HEK293T (cell line): ENCODE results near the gene ALPL.

ENCODE experiments used
- CTCF ChIA-PET: fragments of 350-600 bp; formaldehyde crosslinking; extraction: SDS; loops from one replicate; lab custom pipeline; 2021; ENCODE audit warnings: antibody characterized with exemption, inconsistent platforms; lab: Yijun Ruan, JAX
- POLR2A ChIA-PET: fragments of 350-600 bp; formaldehyde crosslinking; extraction: SDS; loops from one replicate; lab custom pipeline; 2020; ENCODE audit warnings: antibody characterized with exemption, inconsistent platforms; lab: Yijun Ruan, JAX
- DNase-seq: peaks from one replicate; pipeline ENCODE4 v3.0.0; 2012; ENCODE audit warnings: mixed read lengths; ENCODE audit errors: extremely low spot score
- ARNT ChIP-seq: fragments of 450-650 bp; IDR thresholded peaks from 2 replicates; pipeline ENCODE4 v1.6.1; 2017; ENCODE audit warnings: mild to moderate bottlenecking
- BHLHE40 ChIP-seq: fragments of 450-650 bp; IDR thresholded peaks from 2 replicates; pipeline ENCODE4 v1.6.1; 2016; ENCODE audit warnings: mild to moderate bottlenecking, moderate library complexity, borderline replicate concordance
- CTBP1 ChIP-seq: fragments of 450-650 bp; IDR thresholded peaks from 2 replicates; pipeline ENCODE4 v1.6.1; 2016; ENCODE audit warnings: borderline replicate concordance
- ELF4 ChIP-seq: fragments of 450-650 bp; IDR thresholded peaks from 2 replicates; pipeline ENCODE4 v1.6.1; 2017; ENCODE audit warnings: antibody characterized with exemption
- FOXA1 ChIP-seq: fragments of 450-650 bp; IDR thresholded peaks from 2 replicates; pipeline ENCODE4 v1.6.1; 2016; ENCODE audit warnings: mild to moderate bottlenecking
- FOXK2 ChIP-seq: fragments of 450-650 bp; IDR thresholded peaks from 2 replicates; pipeline ENCODE4 v1.6.1; 2016; ENCODE audit warnings: mild to moderate bottlenecking
- FOXM1 ChIP-seq: fragments of 450-650 bp; IDR thresholded peaks from 2 replicates; pipeline ENCODE4 v1.6.1; 2017; ENCODE audit warnings: mild to moderate bottlenecking, borderline replicate concordance
- HDGF ChIP-seq: fragments of 450-650 bp; IDR thresholded peaks from 2 replicates; pipeline ENCODE4 v1.6.1; 2017; ENCODE audit warnings: antibody characterized with exemption, borderline replicate concordance
- L3MBTL2 ChIP-seq: fragments of 450-650 bp; conservative IDR thresholded peaks from 2 replicates; pipeline ENCODE4 v1.6.1; 2016; ENCODE audit warnings: mild to moderate bottlenecking
- LEF1 ChIP-seq: fragments of 450-650 bp; IDR thresholded peaks from 2 replicates; pipeline ENCODE4 v1.6.1; 2017; ENCODE audit warnings: mild to moderate bottlenecking, borderline replicate concordance
- NFRKB ChIP-seq: fragments of 450-650 bp; IDR thresholded peaks from 2 replicates; pipeline ENCODE4 v1.6.1; 2016; ENCODE audit warnings: mild to moderate bottlenecking, moderate library complexity
- SP1 ChIP-seq: fragments of 450-650 bp; IDR thresholded peaks from 2 replicates; pipeline ENCODE4 v1.6.1; 2017
- SUZ12 ChIP-seq: fragments of 450-650 bp; IDR thresholded peaks from 2 replicates; pipeline ENCODE4 v1.6.1; 2016; ENCODE audit warnings: mild to moderate bottlenecking
- TARDBP ChIP-seq: fragments of 450-650 bp; IDR thresholded peaks from 2 replicates; pipeline ENCODE4 v1.6.1; 2016
- ZNF384 ChIP-seq: fragments of 450-650 bp; IDR thresholded peaks from 2 replicates; pipeline ENCODE4 v1.6.1; 2016
- TF ChIP-seq, protein P1 (sequence below): fragments of 450-650 bp; IDR thresholded peaks from 2 replicates; pipeline ENCODE4 v1.6.1; 2016

ALPL gene

GRCh38 chr1:21572221-21572620 lies 63.0 kb downstream of the ALPL start:
- ChIA-PET POLR2A (no interaction called here), CTCF (interaction anchor here (0.7 to 0.8 kb wide), 2 partner anchors 11 to 301 kb away, joined by 3 to 4 read pairs; no protein-coding TSS in a partner anchor)
- DNase-seq = no peak
- no peak for TF ChIP-seq L3MBTL2
- TF ChIP-seq FOXA1 = no peak
- TF ChIP-seq FOXM1 = no peak
- no peak for TF ChIP-seq BHLHE40
- TF ChIP-seq HDGF = no peak
- TF ChIP-seq CTBP1 = no peak
- no peak for TF ChIP-seq ZNF384
- no peak for TF ChIP-seq NFRKB
- TF ChIP-seq, protein P1, sequence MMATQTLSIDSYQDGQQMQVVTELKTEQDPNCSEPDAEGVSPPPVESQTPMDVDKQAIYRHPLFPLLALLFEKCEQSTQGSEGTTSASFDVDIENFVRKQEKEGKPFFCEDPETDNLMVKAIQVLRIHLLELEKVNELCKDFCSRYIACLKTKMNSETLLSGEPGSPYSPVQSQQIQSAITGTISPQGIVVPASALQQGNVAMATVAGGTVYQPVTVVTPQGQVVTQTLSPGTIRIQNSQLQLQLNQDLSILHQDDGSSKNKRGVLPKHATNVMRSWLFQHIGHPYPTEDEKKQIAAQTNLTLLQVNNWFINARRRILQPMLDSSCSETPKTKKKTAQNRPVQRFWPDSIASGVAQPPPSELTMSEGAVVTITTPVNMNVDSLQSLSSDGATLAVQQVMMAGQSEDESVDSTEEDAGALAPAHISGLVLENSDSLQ = no peak

DNA sequence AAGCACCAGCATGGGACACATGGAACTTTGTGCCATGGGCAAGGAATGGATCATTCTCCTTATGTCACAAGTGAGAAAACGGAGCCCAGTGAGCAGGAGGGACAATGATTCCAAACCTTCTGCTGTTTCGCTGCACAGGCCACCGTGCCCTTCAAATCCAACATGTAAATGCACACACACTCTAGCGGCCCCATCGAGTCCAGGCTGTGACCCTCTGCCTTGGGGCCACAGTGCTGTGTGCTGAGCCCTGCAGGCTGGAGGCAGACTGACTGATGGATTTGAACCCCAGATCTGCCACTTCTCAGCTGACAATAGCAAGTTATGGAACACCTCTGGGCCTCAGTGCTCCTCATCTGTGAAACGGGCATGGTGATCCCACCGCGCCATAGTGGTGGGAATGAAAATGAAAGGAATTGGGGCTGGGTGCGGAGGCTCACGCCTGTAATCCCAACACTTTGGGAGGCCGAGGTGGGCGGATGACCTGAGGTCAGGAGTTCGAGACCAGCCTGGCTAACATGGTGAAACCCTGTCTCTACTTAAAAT lies 63.6 kb downstream of the ALPL start:
- ChIA-PET POLR2A (no interaction called here), CTCF (interaction anchor here (0.7 to 1.0 kb wide), 2 partner anchors 202 to 301 kb away, joined by 4 read pairs; no protein-coding TSS in a partner anchor)
- TF ChIP-seq ELF4 (no peak), SUZ12 (no peak), SP1 (no peak), FOXA1 (no peak), L3MBTL2 (no peak), FOXK2 (no peak), NFRKB (no peak), ARNT (no peak), BHLHE40 (no peak), HDGF (no peak), TARDBP (no peak), CTBP1 (no peak), FOXM1 (no peak), LEF1 (no peak)
- DNase-seq = no peak

- DNase-seq = no peak
- POLR2A ChIA-PET = no interaction called here
- TF ChIP-seq FOXA1 = no peak
- TF ChIP-seq TARDBP = no peak
- TF ChIP-seq ARNT = no peak
- TF ChIP-seq L3MBTL2 = no peak
- TF ChIP-seq SP1 = no peak
- TF ChIP-seq SUZ12 = no peak
- TF ChIP-seq HDGF = no peak
- no peak for TF ChIP-seq FOXM1
- no peak for TF ChIP-seq ELF4
- no peak for TF ChIP-seq LEF1
- no peak for TF ChIP-seq CTBP1
- TF ChIP-seq BHLHE40 = no peak
- no peak for TF ChIP-seq ZNF384
- no peak for TF ChIP-seq FOXK2
- TF ChIP-seq NFRKB = no peak
- TF ChIP-seq, protein P1 = no peak
- CTCF ChIA-PET = interaction anchor here (1.0 kb wide), 1 partner anchor 203 kb away, joined by 4 read pairs; no protein-coding TSS in a partner anchor
These were observed 64.3 kb downstream of the ALPL start for GRCh38 chr1:21573475-21573874.

GRCh38 chr1:21573971-21574465 lies 64.8 kb downstream of the ALPL start:
- ChIA-PET CTCF (no interaction called here), POLR2A (no interaction called here)

DNA sequence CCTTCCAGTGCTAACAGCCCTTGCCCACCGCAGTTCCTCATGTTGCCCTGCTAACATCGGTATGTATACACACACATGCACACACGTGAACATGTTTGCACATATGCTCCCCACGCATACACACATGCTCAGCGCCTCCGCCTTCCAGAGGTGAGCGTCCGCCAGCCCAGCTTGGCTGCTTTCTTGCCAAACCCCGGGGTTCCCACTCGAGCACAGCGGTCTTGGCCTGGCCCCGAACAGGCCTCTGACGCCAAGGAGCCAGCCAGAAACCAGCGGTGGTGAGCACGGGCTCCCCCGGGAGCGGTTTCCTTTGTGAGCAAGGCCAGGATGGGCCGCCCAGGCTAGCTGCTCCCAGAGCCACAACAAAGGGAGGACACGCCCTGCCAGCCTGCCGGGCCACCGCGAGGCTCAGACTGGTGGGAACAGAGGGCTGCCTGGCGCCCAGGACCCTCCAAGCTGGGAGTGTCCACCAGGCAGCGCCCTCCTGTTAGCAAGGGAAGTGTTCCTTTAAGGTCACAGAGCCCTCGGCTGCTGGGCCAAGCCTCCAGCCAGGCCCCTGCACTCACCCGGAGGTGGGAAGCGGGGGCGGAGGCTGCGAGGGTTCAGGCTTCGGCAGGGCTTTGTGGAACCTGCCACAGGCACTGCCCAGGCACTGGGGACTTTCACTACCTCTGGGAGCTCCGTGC lies 65.4 kb downstream of the ALPL start:
- ChIA-PET CTCF (no interaction called here), POLR2A (no interaction called here)
- no peak for DNase-seq
- TF ChIP-seq L3MBTL2 (0 out of 2 replicates have a peak, but pooled peaks have one; percentile 22), ZNF384 (no peak), FOXM1 (no peak), ARNT (no peak)
- TF ChIP-seq, protein P1 = no peak

More at GRCh38 chr1:21573971-21574465, 64.8 kb downstream of the ALPL start:
- peak; percentile 67 for DNase-seq
- TF ChIP-seq NFRKB = no peak
- no peak for TF ChIP-seq L3MBTL2
- no peak for TF ChIP-seq HDGF
- TF ChIP-seq FOXA1 = no peak

GRCh38 chr1:21575351-21575942 lies 66.2 kb downstream of the ALPL start:
- no peak for DNase-seq
- ChIA-PET CTCF (no interaction called here), POLR2A (no interaction called here)
- TF ChIP-seq LEF1 = no peak
- TF ChIP-seq SUZ12 = no peak
- no peak for TF ChIP-seq ARNT
- TF ChIP-seq L3MBTL2 = no peak
- TF ChIP-seq TARDBP = no peak
- TF ChIP-seq CTBP1 = no peak
- no peak for TF ChIP-seq ELF4
- no peak for TF ChIP-seq ZNF384
- TF ChIP-seq, protein P1 = no peak
